ENCODE data around the gene CTSC.

Gene CTSC

DNA sequence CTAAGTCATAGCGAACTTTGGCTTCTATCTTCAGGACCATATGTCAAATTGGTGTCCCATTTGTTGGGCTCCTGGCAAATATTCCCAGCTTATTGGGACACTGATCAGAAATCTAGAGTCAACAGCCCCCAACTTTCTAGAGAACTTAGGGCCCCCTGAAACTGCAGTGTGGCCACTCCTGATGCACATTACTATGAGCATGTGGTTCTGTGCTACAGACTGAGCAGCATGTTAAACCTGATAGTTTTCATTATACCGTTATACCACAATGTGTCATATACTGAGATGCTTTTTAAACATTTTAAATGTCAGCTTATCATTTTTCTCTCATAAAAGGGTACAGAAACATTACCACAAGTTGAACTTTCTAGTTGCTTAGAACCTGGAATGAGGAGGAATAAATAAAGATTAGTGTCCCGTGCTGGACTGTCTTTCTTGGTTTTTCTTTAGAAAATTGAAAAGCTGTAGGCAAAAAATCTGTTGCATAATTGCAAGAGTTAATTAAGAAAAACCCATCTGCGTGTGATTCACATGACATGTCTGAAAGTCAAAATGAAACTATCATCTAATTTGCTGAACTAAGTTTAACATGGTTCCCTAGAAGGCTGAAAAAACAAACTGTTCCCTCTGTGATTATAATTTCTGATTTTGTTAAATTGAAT is 16.4 kb upstream of the CTSC start:
- no peak for DNase-seq (ENCODE audit: low read depth)
- no peak overlapping the region for H3K4me3 ChIP-seq (replicated peaks; ENCODE audit: low read depth, low read length)
- TF ChIP-seq, protein P1, sequence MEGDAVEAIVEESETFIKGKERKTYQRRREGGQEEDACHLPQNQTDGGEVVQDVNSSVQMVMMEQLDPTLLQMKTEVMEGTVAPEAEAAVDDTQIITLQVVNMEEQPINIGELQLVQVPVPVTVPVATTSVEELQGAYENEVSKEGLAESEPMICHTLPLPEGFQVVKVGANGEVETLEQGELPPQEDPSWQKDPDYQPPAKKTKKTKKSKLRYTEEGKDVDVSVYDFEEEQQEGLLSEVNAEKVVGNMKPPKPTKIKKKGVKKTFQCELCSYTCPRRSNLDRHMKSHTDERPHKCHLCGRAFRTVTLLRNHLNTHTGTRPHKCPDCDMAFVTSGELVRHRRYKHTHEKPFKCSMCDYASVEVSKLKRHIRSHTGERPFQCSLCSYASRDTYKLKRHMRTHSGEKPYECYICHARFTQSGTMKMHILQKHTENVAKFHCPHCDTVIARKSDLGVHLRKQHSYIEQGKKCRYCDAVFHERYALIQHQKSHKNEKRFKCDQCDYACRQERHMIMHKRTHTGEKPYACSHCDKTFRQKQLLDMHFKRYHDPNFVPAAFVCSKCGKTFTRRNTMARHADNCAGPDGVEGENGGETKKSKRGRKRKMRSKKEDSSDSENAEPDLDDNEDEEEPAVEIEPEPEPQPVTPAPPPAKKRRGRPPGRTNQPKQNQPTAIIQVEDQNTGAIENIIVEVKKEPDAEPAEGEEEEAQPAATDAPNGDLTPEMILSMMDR (IDR thresholded peaks at IDR 0.05; ENCODE audit: low read length, missing control alignments), result no peak

DNA sequence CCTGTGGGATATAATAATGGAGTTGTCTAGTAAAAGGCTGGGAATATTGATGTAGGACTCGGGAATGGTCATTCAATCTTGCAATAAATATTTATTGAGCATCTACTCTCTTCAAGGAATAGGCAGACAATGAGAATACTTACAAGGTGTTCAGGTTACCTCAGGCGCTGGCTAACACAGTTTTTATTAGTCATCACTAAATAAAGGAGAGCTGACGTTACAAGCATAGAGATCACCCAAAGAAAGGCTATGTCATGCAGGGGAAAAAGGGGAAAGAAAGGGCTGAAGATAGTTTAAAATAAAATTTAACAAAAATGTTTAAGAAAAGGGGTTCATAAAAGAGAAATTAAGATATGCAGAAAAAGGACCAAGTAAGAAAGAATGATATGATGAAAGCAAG is 15.8 kb upstream of the CTSC start:
- no peak overlapping the region for H3K4me3 ChIP-seq (replicated peaks; ENCODE audit: low read depth, low read length)
- no peak for DNase-seq (ENCODE audit: low read depth)
- TF ChIP-seq, protein P1 (IDR thresholded peaks at IDR 0.05; ENCODE audit: low read length, missing control alignments), result no peak

DNA sequence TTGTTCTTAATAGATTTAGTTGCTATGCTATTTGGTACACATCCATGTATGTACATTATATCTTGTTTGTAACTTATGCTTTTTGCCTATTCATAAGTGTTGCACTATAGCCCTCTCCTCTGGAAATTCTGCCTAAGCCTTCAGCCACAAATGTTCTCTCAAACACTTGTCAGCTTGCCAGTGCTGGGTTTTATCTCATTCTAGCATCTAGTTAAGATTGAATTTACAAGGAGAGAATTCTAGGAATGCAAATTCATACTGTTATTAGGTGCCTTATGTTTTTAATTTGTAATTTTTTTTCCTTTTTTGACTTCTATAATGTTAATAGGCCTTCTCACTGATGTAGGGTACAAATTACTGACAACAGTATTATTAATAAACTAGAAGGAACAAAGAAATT is 14.6 kb upstream of the CTSC start:
- no peak overlapping the region for H3K4me3 ChIP-seq (replicated peaks; ENCODE audit: low read depth, low read length)
- DNase-seq (ENCODE audit: low read depth), result peak; percentile 27
- TF ChIP-seq, protein P1 (IDR thresholded peaks at IDR 0.05; ENCODE audit: low read length, missing control alignments), result no peak

DNA sequence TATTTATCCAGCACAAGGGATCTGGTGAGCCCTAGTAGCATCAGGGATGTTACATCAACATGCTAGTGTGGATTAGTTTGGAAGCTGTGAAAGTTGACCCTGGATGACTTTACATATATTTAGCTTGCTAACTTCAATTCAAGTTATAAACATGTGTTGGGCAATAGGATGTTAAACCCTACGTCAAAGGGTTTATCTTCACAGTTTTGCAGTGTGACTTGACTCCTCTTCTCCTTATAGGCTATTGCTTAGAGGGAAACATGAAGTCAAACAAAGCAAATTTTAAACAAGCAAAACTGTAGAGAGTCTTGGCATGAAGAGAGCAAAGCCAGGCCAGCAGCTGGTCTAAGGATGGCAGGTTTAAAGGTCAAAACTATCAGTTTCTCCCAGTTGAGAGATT is 11.3 kb upstream of the CTSC start:
- TF ChIP-seq, protein P1 (IDR thresholded peaks at IDR 0.05; ENCODE audit: low read length, missing control alignments), result no peak
- DNase-seq (ENCODE audit: low read depth), result peak; percentile 45
- no peak overlapping the region for H3K4me3 ChIP-seq (replicated peaks; ENCODE audit: low read depth, low read length)

DNA sequence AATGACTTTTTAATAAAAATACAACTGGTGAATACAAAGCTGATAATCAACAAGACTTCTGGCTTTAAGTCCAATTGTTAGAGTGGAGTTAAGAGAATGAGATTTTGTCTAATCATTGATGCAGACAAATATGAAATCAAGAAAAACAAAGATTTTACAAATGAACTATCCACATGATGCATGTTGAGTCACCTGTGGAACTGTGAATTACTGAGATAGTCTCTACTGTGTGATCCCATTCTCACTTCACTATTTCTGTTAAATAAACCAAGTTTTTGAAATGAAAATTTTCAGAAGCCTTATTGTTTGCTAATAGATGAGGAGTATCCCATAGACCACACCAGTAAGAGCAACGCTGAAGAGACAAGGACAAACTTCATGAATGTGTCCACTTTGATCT is 8.4 kb upstream of the CTSC start:
- TF ChIP-seq, protein P1 (IDR thresholded peaks at IDR 0.05; ENCODE audit: low read length, missing control alignments), result no peak
- no peak overlapping the region for H3K4me3 ChIP-seq (replicated peaks; ENCODE audit: low read depth, low read length)
- no peak for DNase-seq (ENCODE audit: low read depth)

DNA sequence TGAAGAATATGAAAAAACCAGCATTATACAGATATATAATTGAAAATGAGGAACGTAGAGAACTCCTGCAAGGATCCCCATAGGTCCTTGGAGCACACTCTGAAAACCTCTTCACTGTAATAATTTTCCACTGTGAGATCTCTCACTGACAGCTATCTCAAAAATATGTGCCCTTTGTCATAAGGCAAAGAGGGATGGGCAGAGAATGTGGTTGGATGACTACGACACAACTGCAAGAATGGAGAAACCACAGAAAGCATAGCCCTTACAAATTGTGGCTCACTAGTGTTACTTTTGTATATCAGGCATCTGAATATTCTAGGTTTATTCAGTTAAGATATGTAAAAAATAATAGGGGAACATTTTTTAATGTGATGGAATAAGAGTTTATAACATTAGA is 7.9 kb upstream of the CTSC start:
- no peak overlapping the region for H3K4me3 ChIP-seq (replicated peaks; ENCODE audit: low read depth, low read length)
- DNase-seq (ENCODE audit: low read depth), result peak; percentile 34
- TF ChIP-seq, protein P1 (IDR thresholded peaks at IDR 0.05; ENCODE audit: low read length, missing control alignments), result no peak

DNA sequence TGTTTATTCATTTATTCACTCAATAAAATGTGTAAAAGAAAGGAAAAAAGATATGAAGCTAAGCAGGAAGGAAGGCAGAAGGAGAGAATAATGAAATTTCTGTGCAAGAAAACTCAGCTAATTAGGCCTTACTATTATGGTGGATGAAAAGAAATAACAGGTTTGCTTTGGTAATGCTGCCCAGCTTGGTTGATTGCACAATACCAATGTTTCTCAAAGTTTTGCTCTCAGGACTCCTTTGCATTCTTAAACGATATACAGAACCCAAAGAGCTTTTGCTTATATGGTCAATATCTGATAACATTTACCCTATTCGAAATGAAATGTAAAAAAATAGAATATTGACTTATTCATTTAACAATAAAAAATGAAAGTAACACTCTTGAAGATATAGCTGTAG is 7.3 kb upstream of the CTSC start:
- TF ChIP-seq, protein P1 (IDR thresholded peaks at IDR 0.05; ENCODE audit: low read length, missing control alignments), result no peak
- no peak for DNase-seq (ENCODE audit: low read depth)
- H3K4me3 ChIP-seq (replicated peaks; ENCODE audit: low read depth, low read length), result no peak overlapping the region
